IMR-90 (cell line): ENCODE data around the gene RASSF7. TPM values are rescaled to one million over a fixed set of nuclear protein-coding genes. Genes with fewer than 3 reads are reported as not detected.

Experiments
- ATAC-seq: fragments of 200-7000 bp; cut with Tn5 transposase; 2 replicates; pipeline ENCODE4 v1.9.1; 2020; ENCODE audit warnings: low read depth, mild to moderate bottlenecking, moderate library complexity
- BruUV-seq: library from RNA; stranded (reverse); fragments of 400-500 nt; replicated peaks from 2 replicates; lab custom pipeline; 2021; lab: Mats Ljungman, UMichigan
- CTCF ChIA-PET: fragments of 300-600 bp; formaldehyde crosslinking; extraction: SDS; loops from one replicate; lab custom pipeline; 2021; ENCODE audit warnings: antibody characterized with exemption; lab: Yijun Ruan, JAX
- POLR2A ChIA-PET: fragments of 300-600 bp; sonication (Branson Sonifier 250); formaldehyde crosslinking; loops from one replicate; lab custom pipeline; 2022; ENCODE audit warnings: antibody characterized with exemption; ENCODE audit not compliant: unreplicated experiment; lab: Charles Lee
- DNase-seq: peaks from one replicate; pipeline ENCODE4 v3.0.0; 2013
- H2AFZ ChIP-seq: replicated peaks from 2 replicates; pipeline ENCODE3; 2013; ENCODE audit warnings: low read length, mild to moderate bottlenecking; ENCODE audit not compliant: poor library complexity
- H2AK5ac ChIP-seq: 2 replicates; pipeline ENCODE4 v1.6.1; 2013; ENCODE audit warnings: low read depth, low read length, inconsistent platforms
- H2AK9ac ChIP-seq: replicated peaks from 2 replicates; pipeline ENCODE3; 2013; ENCODE audit warnings: mild to moderate bottlenecking, low read depth, low read length, moderate library complexity; ENCODE audit not compliant: poor library complexity
- H2BK120ac ChIP-seq: 2 replicates; pipeline ENCODE4 v1.6.1; 2013; ENCODE audit warnings: low read depth, low read length, inconsistent platforms
- H2BK15ac ChIP-seq: 3 replicates; pipeline ENCODE4 v1.6.1; 2013; ENCODE audit warnings: low read depth, low read length, inconsistent platforms
- H2BK20ac ChIP-seq: 2 replicates; pipeline ENCODE4 v1.6.1; 2013; ENCODE audit warnings: low read depth, mild to moderate bottlenecking, inconsistent platforms, low read length, moderate library complexity
- H2BK5ac ChIP-seq: 2 replicates; pipeline ENCODE4 v1.6.1; 2013; ENCODE audit warnings: mild to moderate bottlenecking, low read depth, low read length, inconsistent platforms; ENCODE audit not compliant: poor library complexity, severe bottlenecking
- H3K14ac ChIP-seq: replicated peaks from 2 replicates; pipeline ENCODE4 v1.6.1; 2013; ENCODE audit warnings: low read depth, low read length, inconsistent platforms
- H3K18ac ChIP-seq: 2 replicates; pipeline ENCODE4 v1.6.1; 2013; ENCODE audit warnings: low read depth, low read length, control low read depth
- H3K23ac ChIP-seq: 2 replicates; pipeline ENCODE4 v1.6.1; 2013; ENCODE audit warnings: low read depth, low read length, inconsistent platforms
- H3K27ac ChIP-seq: 2 replicates; pipeline ENCODE4 v1.5.1; 2013; ENCODE audit warnings: mild to moderate bottlenecking, control low read depth, low read length; ENCODE audit not compliant: insufficient read depth
- H3K27me3 ChIP-seq: 2 replicates; pipeline ENCODE4 v1.6.1; 2013; ENCODE audit warnings: low read length; ENCODE audit not compliant: control insufficient read depth, insufficient read depth
- H3K36me3 ChIP-seq: 2 replicates; pipeline ENCODE4 v1.6.1; 2013; ENCODE audit warnings: low read length, mixed read lengths; ENCODE audit not compliant: control insufficient read depth, insufficient read depth
- H3K4ac ChIP-seq: 2 replicates; pipeline ENCODE4 v1.6.1; 2013; ENCODE audit warnings: low read depth, low read length, inconsistent platforms
- H3K4me1 ChIP-seq: 2 replicates; pipeline ENCODE4 v1.6.1; 2013; ENCODE audit warnings: low read length, mixed read lengths; ENCODE audit not compliant: control insufficient read depth, insufficient read depth
- H3K4me2 ChIP-seq: 2 replicates; pipeline ENCODE4 v1.6.1; 2013; ENCODE audit warnings: low read depth, mild to moderate bottlenecking, control low read depth, low read length, moderate library complexity
- H3K4me3 ChIP-seq: 2 replicates; pipeline ENCODE4 v1.5.1; 2013; ENCODE audit warnings: low read depth, mild to moderate bottlenecking, control low read depth, low read length, moderate library complexity; ENCODE audit not compliant: insufficient read depth
- H3K56ac ChIP-seq: 2 replicates; pipeline ENCODE4 v1.6.1; 2013; ENCODE audit warnings: low read length, inconsistent platforms; ENCODE audit not compliant: insufficient read depth; ENCODE audit errors: extremely low read depth
- H3K79me1 ChIP-seq, 2 experiments: 2 replicates each; pipeline ENCODE4 v1.6.1; 2013; ENCODE audit warnings: low read length in 2 of 2, inconsistent platforms in 1 of 2, low read depth in 1 of 2
- H3K9ac ChIP-seq: 2 replicates; pipeline ENCODE4 v1.6.1; 2013; ENCODE audit warnings: low read depth, low read length, control low read depth
- H3K9me1 ChIP-seq: 2 replicates; pipeline ENCODE4 v1.6.1; 2013; ENCODE audit warnings: low read length, inconsistent platforms; ENCODE audit not compliant: insufficient read depth
- H3K9me3 ChIP-seq: 2 replicates; pipeline ENCODE4 v1.6.1; 2013; ENCODE audit warnings: low read length; ENCODE audit not compliant: control insufficient read depth, insufficient read depth
- H4K20me1 ChIP-seq: 2 replicates; pipeline ENCODE4 v1.6.1; 2013; ENCODE audit warnings: low read length, inconsistent platforms; ENCODE audit not compliant: insufficient read depth
- H4K5ac ChIP-seq: 2 replicates; pipeline ENCODE4 v1.6.1; 2013; ENCODE audit warnings: mild to moderate bottlenecking, low read depth, low read length, control low read depth
- H4K8ac ChIP-seq, 2 experiments: 2 replicates each; pipeline ENCODE4 v1.6.1; 2013; ENCODE audit warnings: low read depth in 2 of 2, low read length in 2 of 2, control low read depth in 1 of 2, inconsistent platforms in 1 of 2
- H4K91ac ChIP-seq: 2 replicates; pipeline ENCODE4 v1.6.1; 2013; ENCODE audit warnings: low read depth, low read length, inconsistent platforms; ENCODE audit not compliant: insufficient read depth
- BHLHE40 ChIP-seq: fragments of 150-350 bp; IDR thresholded peaks from 2 replicates; pipeline ENCODE4 v1.6.1; 2016; ENCODE audit warnings: mild to moderate bottlenecking, low read depth, low read length
- CEBPB ChIP-seq: IDR thresholded peaks from 2 replicates; pipeline ENCODE4 v1.6.1; 2012; ENCODE audit warnings: low read depth, low read length, improper control_type of control experiment
- CHD1 ChIP-seq: IDR thresholded peaks from 2 replicates; pipeline ENCODE4 v1.6.1; 2012; ENCODE audit warnings: low read depth, low read length, improper control_type of control experiment
- CTCF ChIP-seq: conservative IDR thresholded peaks from 2 replicates; pipeline ENCODE4 v1.5.1; 2012; ENCODE audit warnings: mild to moderate bottlenecking, low read depth, low read length, improper control_type of control experiment
- ELK1 ChIP-seq: fragments of 150-350 bp; IDR thresholded peaks from 2 replicates; pipeline ENCODE4 v1.6.1; 2016; ENCODE audit warnings: low read depth, mild to moderate bottlenecking, low read length, moderate library complexity, borderline replicate concordance
- FOS ChIP-seq: fragments of 150-350 bp; IDR thresholded peaks from 2 replicates; pipeline ENCODE4 v1.6.1; 2016; ENCODE audit warnings: low read depth, low read length
- MAFK ChIP-seq: IDR thresholded peaks from 2 replicates; pipeline ENCODE4 v1.6.1; 2012; ENCODE audit warnings: low read depth, low read length, improper control_type of control experiment
- MAZ ChIP-seq: IDR thresholded peaks from 2 replicates; pipeline ENCODE4 v1.6.1; 2012; ENCODE audit warnings: low read depth, mild to moderate bottlenecking, low read length, improper control_type of control experiment, moderate library complexity, borderline replicate concordance
- MXI1 ChIP-seq: IDR thresholded peaks from 2 replicates; pipeline ENCODE4 v1.6.1; 2012; ENCODE audit warnings: low read depth, mild to moderate bottlenecking, low read length, moderate library complexity, borderline replicate concordance
- NFE2L2 ChIP-seq: fragments of 150-350 bp; IDR thresholded peaks from 2 replicates; pipeline ENCODE4 v1.6.1; 2016; ENCODE audit warnings: low read depth, mild to moderate bottlenecking, low read length
- POLR2A ChIP-seq: IDR thresholded peaks from 2 replicates; pipeline ENCODE4 v1.6.1; 2012; ENCODE audit warnings: mild to moderate bottlenecking, low read depth, low read length
- RAD21 ChIP-seq: IDR thresholded peaks from 2 replicates; pipeline ENCODE4 v1.6.1; 2012; ENCODE audit warnings: low read length, improper control_type of control experiment
- RCOR1 ChIP-seq: IDR thresholded peaks from 2 replicates; pipeline ENCODE4 v1.6.1; 2012; ENCODE audit warnings: mild to moderate bottlenecking, low read length, improper control_type of control experiment; ENCODE audit not compliant: insufficient replicate concordance
- RFX5 ChIP-seq: IDR thresholded peaks from 2 replicates; pipeline ENCODE4 v1.8.0; 2012; ENCODE audit warnings: low read depth, mild to moderate bottlenecking, low read length, moderate library complexity
- SMC3 ChIP-seq: fragments of 150-350 bp; IDR thresholded peaks from 2 replicates; pipeline ENCODE4 v1.6.1; 2016; ENCODE audit warnings: low read depth, mild to moderate bottlenecking, antibody characterized with exemption, low read length, moderate library complexity
- USF2 ChIP-seq: fragments of 150-350 bp; IDR thresholded peaks from 2 replicates; pipeline ENCODE4 v1.6.1; 2017; ENCODE audit warnings: mild to moderate bottlenecking, antibody characterized with exemption, low read length, low read depth
- WGBS, 2 experiments: methylation state at CpG; one replicate each; pipeline versions ENCODE4 v1.1.5 to v1.1.7; 2013; ENCODE audit warnings: missing lambda C conversion rate in 2 of 2; ENCODE audit not compliant: insufficient read length in 1 of 2; ENCODE audit errors: extremely low coverage in 2 of 2; 5-methylcytosine and 5-hydroxymethylcytosine counted together
- dilution Hi-C: fragments of 300-500 bp; cut with HindIII; formaldehyde crosslinking; loops from one replicate; pipeline ENCODE4 v1.14.3; 2018; ENCODE audit warnings: low sequenced_read_pairs; ENCODE audit not compliant: unreplicated experiment
- in situ Hi-C: fragments of 300-500 bp; cut with MboI; formaldehyde crosslinking; loops from 3 replicates; pipeline ENCODE4 v1.14.3; 2019; ENCODE audit warnings: low sequenced_read_pairs, inconsistent platforms, mixed read lengths
- intact Hi-C: fragments of 100-400 bp; cut with micrococcal nuclease; formaldehyde crosslinking; loops from 2 replicates; pipeline ENCODE4 v1.10.0; 2022
- polyA plus RNA-seq, 3 experiments: library from polyadenylated mRNA; depleted of rRNA; stranded (reverse); fragments of >200 nt; gene quantifications; 2 replicates each; pipeline ENCODE4 v1.2.3, GENCODE V29; 2012; ENCODE audit warnings: low replicate concordance in 1 of 3
- total RNA-seq: library from RNA; depleted of rRNA; stranded (reverse); fragments of >200 nt; gene quantifications from 2 replicates; pipeline ENCODE4 v1.2.3, GENCODE V29; 2012

The RASSF7 gene
- total and polyA plus RNA-seq, 2 of the 4 experiments (the other 2 are of a cell fraction), result 6.8 to 18.5 TPM

- no peak overlapping the region for H4K5ac ChIP-seq
- H3K9ac ChIP-seq, result no peak overlapping the region
- 92% methylated on average over 11 of the region's 23 CpGs; no CpG with 5 or more reads in 1 of the 2 experiments for WGBS, 2 experiments
- no peaks in the 10 kb centered on the region for H3K27me3 ChIP-seq
- no peak for ATAC-seq
- no peaks in the 10 kb centered on the region for H3K9me1 ChIP-seq
- no peak overlapping the region for H2AFZ ChIP-seq
- peaks cover 76% of the 10 kb centered on the region for H3K36me3 ChIP-seq
- H3K27ac ChIP-seq, result no peak overlapping the region
- H3K4ac ChIP-seq, result no peak overlapping the region
- no peak overlapping the region for H2BK20ac ChIP-seq
- H3K56ac ChIP-seq, result no peak overlapping the region
- DNase-seq, result no peak
- H3K23ac ChIP-seq, result no peak overlapping the region
- no peak overlapping the region for H2AK9ac ChIP-seq
- ChIA-PET POLR2A (no interaction called here), CTCF (no interaction called here)
- intact Hi-C loops, result no loop called here
- H3K9me3 ChIP-seq, result no peaks in the 10 kb centered on the region
- no peak overlapping the region for H4K8ac ChIP-seq
- in situ Hi-C loops, result no loop called here
- H3K4me2 ChIP-seq, result no peak overlapping the region
- no peak overlapping the region for H3K14ac ChIP-seq
- TF ChIP-seq BHLHE40 (no peak), RFX5 (no peak), ELK1 (no peak), MAFK (no peak), CTCF (no peak), RCOR1 (no peak), NFE2L2 (no peak), MAZ (no peak), CEBPB (no peak), MXI1 (no peak), POLR2A (no peak), SMC3 (no peak), FOS (no peak), CHD1 (no peak), USF2 (no peak), RAD21 (no peak)
- BruUV-seq, result no TSS peak
- H2AK5ac ChIP-seq, result no peak overlapping the region
- H3K4me1 ChIP-seq, result no peaks in the 10 kb centered on the region
- H3K79me1 ChIP-seq, result peaks cover 11 to 35% of the 10 kb centered on the region in 2 experiments
- H2BK120ac ChIP-seq, result no peak overlapping the region
- dilution Hi-C loops, result no loop called here
- peaks cover 8% of the 10 kb centered on the region for H4K20me1 ChIP-seq
- no peak overlapping the region for H2BK5ac ChIP-seq
- no peak overlapping the region for H2BK15ac ChIP-seq
- H3K18ac ChIP-seq, result no peak overlapping the region
- H3K4me3 ChIP-seq, result no peak overlapping the region
- no peak overlapping the region for H4K91ac ChIP-seq
These were observed 40.9 kb downstream of the RASSF7 start for GRCh38 chr11:601573-602245.
